Peyer's patch (tissue), 4 donors: Measurements from ENCODE around the gene ANKFN1.

Source experiments
- POLR2A ChIP-seq, 2 donors: fragments of 450-650 bp; IDR thresholded peaks; one replicate each; pipeline ENCODE4 v1.5.1; 2017; ENCODE audit warnings: antibody characterized with exemption in 2 of 2, mild to moderate bottlenecking in 2 of 2, moderate library complexity in 2 of 2
- TF ChIP-seq, protein P1 (sequence below), 6 experiments: fragments of 450-650 bp in 4 of 6; fragments of 200-600 bp in 2 of 6; sonication (generic) in 1 of 6; IDR thresholded peaks; one replicate each; pipeline ENCODE4 v1.5.1; 2017 to 2019; ENCODE audit warnings: antibody characterized with exemption in 6 of 6, mild to moderate bottlenecking in 3 of 6, moderate library complexity in 1 of 6

DNA sequence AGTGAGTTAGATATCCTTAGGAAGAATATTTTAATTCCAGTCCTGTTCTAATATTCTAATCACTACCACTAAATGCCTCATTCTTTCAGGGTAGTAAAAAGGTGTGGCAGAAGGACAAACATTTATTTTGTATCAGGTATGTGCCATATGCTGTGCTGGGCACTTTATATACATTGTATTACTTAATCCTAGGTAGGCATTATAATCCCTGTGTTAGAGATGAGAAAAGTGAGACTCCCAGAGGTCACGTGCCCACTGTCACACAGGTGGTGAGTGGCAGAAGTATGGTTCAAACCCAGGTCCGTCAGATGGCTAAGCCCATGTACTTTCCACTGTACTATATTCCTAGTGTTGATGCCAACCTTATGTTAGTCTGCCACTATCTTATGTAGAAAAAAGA, 335.5 kb downstream of the ANKFN1 start:
- TF ChIP-seq POLR2A (IDR thresholded peaks at IDR 0.05), result no peak
- TF ChIP-seq, protein P1, sequence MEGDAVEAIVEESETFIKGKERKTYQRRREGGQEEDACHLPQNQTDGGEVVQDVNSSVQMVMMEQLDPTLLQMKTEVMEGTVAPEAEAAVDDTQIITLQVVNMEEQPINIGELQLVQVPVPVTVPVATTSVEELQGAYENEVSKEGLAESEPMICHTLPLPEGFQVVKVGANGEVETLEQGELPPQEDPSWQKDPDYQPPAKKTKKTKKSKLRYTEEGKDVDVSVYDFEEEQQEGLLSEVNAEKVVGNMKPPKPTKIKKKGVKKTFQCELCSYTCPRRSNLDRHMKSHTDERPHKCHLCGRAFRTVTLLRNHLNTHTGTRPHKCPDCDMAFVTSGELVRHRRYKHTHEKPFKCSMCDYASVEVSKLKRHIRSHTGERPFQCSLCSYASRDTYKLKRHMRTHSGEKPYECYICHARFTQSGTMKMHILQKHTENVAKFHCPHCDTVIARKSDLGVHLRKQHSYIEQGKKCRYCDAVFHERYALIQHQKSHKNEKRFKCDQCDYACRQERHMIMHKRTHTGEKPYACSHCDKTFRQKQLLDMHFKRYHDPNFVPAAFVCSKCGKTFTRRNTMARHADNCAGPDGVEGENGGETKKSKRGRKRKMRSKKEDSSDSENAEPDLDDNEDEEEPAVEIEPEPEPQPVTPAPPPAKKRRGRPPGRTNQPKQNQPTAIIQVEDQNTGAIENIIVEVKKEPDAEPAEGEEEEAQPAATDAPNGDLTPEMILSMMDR (IDR thresholded peaks at IDR 0.05), result no peak
